ENCODE results near the gene ARHGAP26.

DNA sequence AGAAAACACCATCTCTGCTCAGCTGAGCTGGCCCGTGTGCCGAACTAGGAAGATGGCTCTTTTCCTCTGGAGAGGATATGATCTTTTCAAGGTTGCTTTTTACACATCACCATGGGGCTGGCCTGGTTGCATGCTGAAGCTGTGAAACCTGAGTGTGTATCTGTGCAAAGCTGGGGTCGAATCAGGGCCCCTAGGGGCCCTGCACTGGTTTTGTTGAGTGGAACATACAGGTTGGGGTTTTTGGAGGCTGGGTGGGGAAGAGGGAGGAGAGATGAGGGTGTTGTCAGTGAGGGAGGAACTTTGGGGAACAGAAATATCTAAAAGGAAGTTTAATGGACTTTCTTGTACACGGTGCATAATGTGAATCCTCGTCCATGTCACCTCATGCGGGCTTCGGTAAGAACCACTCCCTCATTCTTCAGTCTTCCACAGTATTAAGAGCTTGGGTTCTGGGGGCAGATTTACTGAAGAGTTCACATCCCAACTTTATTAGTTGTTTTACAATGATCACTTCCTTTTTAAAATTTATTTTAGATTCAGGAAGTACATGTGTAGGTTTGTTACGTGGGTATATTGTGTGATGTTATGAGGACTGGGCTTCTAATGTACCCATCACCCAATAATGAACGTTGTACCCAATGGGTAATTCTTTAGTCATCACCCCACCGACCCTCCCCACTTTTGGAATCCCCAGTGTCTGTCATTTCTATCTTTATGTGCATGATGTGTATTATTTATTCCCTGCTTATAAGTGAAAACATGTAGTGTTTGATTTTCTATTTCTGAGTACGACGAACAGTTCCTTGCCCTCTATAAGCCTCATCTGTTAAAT lies 395.1 kb downstream of the ARHGAP26 start:
- TF ChIP-seq, protein P1, sequence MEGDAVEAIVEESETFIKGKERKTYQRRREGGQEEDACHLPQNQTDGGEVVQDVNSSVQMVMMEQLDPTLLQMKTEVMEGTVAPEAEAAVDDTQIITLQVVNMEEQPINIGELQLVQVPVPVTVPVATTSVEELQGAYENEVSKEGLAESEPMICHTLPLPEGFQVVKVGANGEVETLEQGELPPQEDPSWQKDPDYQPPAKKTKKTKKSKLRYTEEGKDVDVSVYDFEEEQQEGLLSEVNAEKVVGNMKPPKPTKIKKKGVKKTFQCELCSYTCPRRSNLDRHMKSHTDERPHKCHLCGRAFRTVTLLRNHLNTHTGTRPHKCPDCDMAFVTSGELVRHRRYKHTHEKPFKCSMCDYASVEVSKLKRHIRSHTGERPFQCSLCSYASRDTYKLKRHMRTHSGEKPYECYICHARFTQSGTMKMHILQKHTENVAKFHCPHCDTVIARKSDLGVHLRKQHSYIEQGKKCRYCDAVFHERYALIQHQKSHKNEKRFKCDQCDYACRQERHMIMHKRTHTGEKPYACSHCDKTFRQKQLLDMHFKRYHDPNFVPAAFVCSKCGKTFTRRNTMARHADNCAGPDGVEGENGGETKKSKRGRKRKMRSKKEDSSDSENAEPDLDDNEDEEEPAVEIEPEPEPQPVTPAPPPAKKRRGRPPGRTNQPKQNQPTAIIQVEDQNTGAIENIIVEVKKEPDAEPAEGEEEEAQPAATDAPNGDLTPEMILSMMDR (IDR thresholded peaks at IDR 0.05) = no peak
- TF ChIP-seq POLR2A (IDR thresholded peaks at IDR 0.05) = no peak

Data from lower leg skin (tissue), 3 donors.